ENCODE results near the gene RND1. TPM values are rescaled to one million over a fixed set of nuclear protein-coding genes. Genes with fewer than 3 reads are reported as not detected.

The RND1 gene
- total and polyA plus RNA-seq, 2 experiments from 2014 or later: 9.3 to 10.4 TPM

- no peak for TF ChIP-seq NANOG (IDR thresholded peaks at IDR 0.05; ENCODE audit: borderline replicate concordance)
- TF ChIP-seq, protein P1, sequence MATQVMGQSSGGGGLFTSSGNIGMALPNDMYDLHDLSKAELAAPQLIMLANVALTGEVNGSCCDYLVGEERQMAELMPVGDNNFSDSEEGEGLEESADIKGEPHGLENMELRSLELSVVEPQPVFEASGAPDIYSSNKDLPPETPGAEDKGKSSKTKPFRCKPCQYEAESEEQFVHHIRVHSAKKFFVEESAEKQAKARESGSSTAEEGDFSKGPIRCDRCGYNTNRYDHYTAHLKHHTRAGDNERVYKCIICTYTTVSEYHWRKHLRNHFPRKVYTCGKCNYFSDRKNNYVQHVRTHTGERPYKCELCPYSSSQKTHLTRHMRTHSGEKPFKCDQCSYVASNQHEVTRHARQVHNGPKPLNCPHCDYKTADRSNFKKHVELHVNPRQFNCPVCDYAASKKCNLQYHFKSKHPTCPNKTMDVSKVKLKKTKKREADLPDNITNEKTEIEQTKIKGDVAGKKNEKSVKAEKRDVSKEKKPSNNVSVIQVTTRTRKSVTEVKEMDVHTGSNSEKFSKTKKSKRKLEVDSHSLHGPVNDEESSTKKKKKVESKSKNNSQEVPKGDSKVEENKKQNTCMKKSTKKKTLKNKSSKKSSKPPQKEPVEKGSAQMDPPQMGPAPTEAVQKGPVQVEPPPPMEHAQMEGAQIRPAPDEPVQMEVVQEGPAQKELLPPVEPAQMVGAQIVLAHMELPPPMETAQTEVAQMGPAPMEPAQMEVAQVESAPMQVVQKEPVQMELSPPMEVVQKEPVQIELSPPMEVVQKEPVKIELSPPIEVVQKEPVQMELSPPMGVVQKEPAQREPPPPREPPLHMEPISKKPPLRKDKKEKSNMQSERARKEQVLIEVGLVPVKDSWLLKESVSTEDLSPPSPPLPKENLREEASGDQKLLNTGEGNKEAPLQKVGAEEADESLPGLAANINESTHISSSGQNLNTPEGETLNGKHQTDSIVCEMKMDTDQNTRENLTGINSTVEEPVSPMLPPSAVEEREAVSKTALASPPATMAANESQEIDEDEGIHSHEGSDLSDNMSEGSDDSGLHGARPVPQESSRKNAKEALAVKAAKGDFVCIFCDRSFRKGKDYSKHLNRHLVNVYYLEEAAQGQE (IDR thresholded peaks at IDR 0.05; ENCODE audit: unreplicated experiment): no peak
- TF ChIP-seq POLR2AphosphoS5 (IDR thresholded peaks at IDR 0.05; ENCODE audit: low read depth): no peak
- no peak for TF ChIP-seq EZH2 (IDR thresholded peaks at IDR 0.05; ENCODE audit: low read depth, unreplicated experiment)
- no peak for TF ChIP-seq ETS1 (IDR thresholded peaks at IDR 0.05)
- no peak for TF ChIP-seq CTCF (conservative IDR thresholded peaks at IDR 0.05; ENCODE audit: low read depth in 2 of 2)
- no peak for TF ChIP-seq STAT1 (IDR thresholded peaks at IDR 0.05; ENCODE audit: unreplicated experiment)
- no peak for TF ChIP-seq CREB1 (CRISPR knock-in tag; IDR thresholded peaks at IDR 0.05; ENCODE audit: low read depth)
- TF ChIP-seq ZNF331 (CRISPR knock-in tag; IDR thresholded peaks at IDR 0.05; ENCODE audit: low read depth): no peak
- no peak for TF ChIP-seq EZH2phosphoT487 (IDR thresholded peaks at IDR 0.05; ENCODE audit: unreplicated experiment)
Measured at GRCh38 chr12:48824112-48824511, 41.6 kb downstream of the RND1 start (continued).

DNA sequence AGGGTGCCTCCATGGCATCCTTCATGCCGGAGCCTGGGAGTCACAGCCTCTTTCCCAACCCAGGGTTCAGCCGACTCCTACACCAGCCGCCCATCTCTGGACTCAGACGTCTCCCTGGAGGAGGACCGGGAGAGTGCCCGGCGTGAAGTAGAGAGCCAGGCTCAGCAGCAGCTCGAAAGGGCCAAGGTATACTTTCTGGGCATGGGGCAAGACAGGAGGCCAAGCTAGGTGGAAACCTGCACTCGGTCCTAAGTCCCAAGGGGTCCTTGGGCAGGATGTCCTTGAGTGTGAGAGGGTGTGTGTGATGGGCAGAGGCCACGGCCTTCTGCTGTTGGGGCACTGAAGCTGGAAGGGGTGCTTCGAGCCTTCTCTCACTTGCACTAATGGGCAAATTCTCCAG lies 42.4 kb downstream of the RND1 start:
- ATAC-seq (no peak), DNase-seq (ENCODE audit: low spot score) (no peak)
- peaks cover 10% of the 10 kb centered on the region; the same call in 1 of the 3 replicates for H3K36me3 Mint-ChIP-seq (ENCODE audit: low read depth)
- Histone ChIP-seq H3K4me1 (ENCODE audit: insufficient read depth) (peaks cover 9% of the 10 kb centered on the region), H3K27ac (ENCODE audit: low read depth) (no peak overlapping the region), H3K4me3 (no peak overlapping the region), H3K27me3 (ENCODE audit: insufficient read depth) (peaks cover 29% of the 10 kb centered on the region), H3K9me2 (ENCODE audit: insufficient read depth) (no peaks in the 10 kb centered on the region), H3K36me3 (ENCODE audit: insufficient read depth) (0 out of 2 replicates have a peak, but pooled peaks cover 2% of the 10 kb centered on the region), H3K79me2 (replicated peaks; ENCODE audit: insufficient read depth) (no peaks in the 10 kb centered on the region), H3K4me2 (no peak overlapping the region), H4K20me1 (replicated peaks; ENCODE audit: insufficient read depth) (no peaks in the 10 kb centered on the region; the same call in 1 of the 2 replicates), H3F3A (replicated peaks; ENCODE audit: low read depth) (no peaks in the 10 kb centered on the region), H2AFZ (no peak overlapping the region)
- H3K9me3 Mint-ChIP-seq: no peaks in the 10 kb centered on the region; the same call in 2 of the 3 replicates
- no peak overlapping the region for H3K4me3 Mint-ChIP-seq
- H3K27me3 Mint-ChIP-seq (ENCODE audit: insufficient read depth, low read depth, poor library complexity): peaks cover 22% of the 10 kb centered on the region
- no peak overlapping the region for H3K27ac Mint-ChIP-seq
- H3K4me1 Mint-ChIP-seq: peaks cover 34% of the 10 kb centered on the region
- TF ChIP-seq STAT1 (IDR thresholded peaks at IDR 0.05; ENCODE audit: unreplicated experiment) (no peak), ETS1 (IDR thresholded peaks at IDR 0.05) (no peak), POLR2AphosphoS5 (IDR thresholded peaks at IDR 0.05; ENCODE audit: low read depth) (no peak), NANOG (IDR thresholded peaks at IDR 0.05; ENCODE audit: borderline replicate concordance) (no peak), ZNF462 (CRISPR knock-in tag; IDR thresholded peaks at IDR 0.05) (no peak)
